A549 (cell line): ENCODE data around the gene DGUOK.

ENCODE experiments used
- CHD2 ChIP-seq: fragments of 150-350 bp; IDR thresholded peaks from 2 replicates; pipeline ENCODE4 v1.6.1; 2014; ENCODE audit warnings: low read length; ENCODE audit not compliant: partially characterized antibody
- EP300 ChIP-seq, 2 experiments: fragments of >200 bp; sonication (Bioruptor Twin); formaldehyde crosslinking; IDR thresholded peaks; 2 replicates in 1 of 2; 3 replicates in 1 of 2; pipeline ENCODE4 v1.6.1; 2016 to 2017
- FOSB ChIP-seq: fragments of 250-450 bp; sonication (Bioruptor Pico); IDR thresholded peaks from 2 replicates; pipeline ENCODE4 v1.5.0; 2020; ENCODE audit warnings: mild to moderate bottlenecking, moderate library complexity
- TF ChIP-seq, protein P1 (sequence below): fragments of >200 bp; sonication (Bioruptor Twin); formaldehyde crosslinking; IDR thresholded peaks from 3 replicates; pipeline ENCODE4 v1.5.1; 2016

DNA sequence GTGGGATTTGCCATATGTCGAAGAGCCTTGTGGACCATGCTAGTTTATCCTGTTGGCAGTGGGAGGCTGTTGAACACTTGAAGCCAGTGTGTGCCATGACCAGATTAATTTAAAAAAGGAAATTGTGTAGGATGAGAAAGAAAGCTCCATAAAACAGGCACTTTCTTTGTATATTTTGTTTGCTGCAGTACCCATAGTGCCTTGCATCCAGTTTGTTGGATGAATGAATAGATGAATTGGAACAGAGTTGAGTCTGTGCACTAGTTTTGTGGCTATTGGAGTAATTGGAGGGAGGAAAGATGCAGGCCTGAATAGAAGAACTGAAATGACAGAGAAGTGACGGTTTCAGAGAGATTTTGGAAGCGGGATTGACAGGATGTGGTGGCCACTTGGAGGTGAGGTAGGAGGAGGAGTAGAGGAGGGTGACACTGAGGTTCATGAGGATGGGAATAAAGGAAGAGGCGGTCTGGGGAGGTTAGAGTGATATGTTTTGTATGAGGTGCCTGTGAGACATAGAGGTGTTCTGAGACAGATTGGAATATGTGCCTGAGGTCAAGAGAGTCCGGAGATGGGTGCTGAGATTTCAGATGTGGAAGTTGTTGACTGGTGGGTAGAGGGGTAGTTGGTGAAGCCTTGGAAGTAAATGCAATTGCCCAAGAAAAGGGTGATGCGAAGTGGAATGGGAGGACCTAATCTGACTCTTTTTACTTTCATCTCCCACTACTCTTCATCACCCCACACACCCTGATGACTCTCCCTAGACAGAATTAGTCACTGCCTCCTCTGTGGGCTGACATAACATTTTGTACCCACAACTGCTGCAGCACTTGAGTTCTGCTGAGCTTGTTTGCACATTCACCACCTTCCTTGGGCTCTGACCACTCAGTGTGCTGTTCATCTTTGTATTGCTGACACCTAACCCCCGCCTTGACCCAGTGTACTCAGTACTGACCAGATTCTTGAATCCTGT is 5.1 kb downstream of the DGUOK start:
- TF ChIP-seq EP300 (IDR thresholded peaks at IDR 0.05) (no peak), FOSB (no peak), CHD2 (no peak)
- TF ChIP-seq, protein P1, sequence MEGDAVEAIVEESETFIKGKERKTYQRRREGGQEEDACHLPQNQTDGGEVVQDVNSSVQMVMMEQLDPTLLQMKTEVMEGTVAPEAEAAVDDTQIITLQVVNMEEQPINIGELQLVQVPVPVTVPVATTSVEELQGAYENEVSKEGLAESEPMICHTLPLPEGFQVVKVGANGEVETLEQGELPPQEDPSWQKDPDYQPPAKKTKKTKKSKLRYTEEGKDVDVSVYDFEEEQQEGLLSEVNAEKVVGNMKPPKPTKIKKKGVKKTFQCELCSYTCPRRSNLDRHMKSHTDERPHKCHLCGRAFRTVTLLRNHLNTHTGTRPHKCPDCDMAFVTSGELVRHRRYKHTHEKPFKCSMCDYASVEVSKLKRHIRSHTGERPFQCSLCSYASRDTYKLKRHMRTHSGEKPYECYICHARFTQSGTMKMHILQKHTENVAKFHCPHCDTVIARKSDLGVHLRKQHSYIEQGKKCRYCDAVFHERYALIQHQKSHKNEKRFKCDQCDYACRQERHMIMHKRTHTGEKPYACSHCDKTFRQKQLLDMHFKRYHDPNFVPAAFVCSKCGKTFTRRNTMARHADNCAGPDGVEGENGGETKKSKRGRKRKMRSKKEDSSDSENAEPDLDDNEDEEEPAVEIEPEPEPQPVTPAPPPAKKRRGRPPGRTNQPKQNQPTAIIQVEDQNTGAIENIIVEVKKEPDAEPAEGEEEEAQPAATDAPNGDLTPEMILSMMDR = no peak
